Panc1 (cell line): ENCODE results near the gene TYW3. TPM values are rescaled to one million over a fixed set of nuclear protein-coding genes. Genes with fewer than 3 reads are reported as not detected.

Experiments used
- ATAC-seq: fragments of 200-7000 bp; cut with Tn5 transposase; 2 replicates; pipeline ENCODE4 v1.9.1; 2020; ENCODE audit warnings: mild to moderate bottlenecking, moderate library complexity
- BruUV-seq: library from RNA; stranded (reverse); fragments of 400-500 nt; replicated peaks from 2 replicates; lab custom pipeline; 2021; lab: Mats Ljungman, UMichigan
- CTCF ChIA-PET: fragments of 300-600 bp; sonication (Branson Sonifier 250); formaldehyde crosslinking; loops from one replicate; lab custom pipeline; 2022; ENCODE audit warnings: antibody characterized with exemption; lab: Charles Lee
- POLR2A ChIA-PET: fragments of 300-600 bp; sonication (Branson Sonifier 250); formaldehyde crosslinking; loops from one replicate; lab custom pipeline; 2022; ENCODE audit warnings: antibody characterized with exemption; lab: Charles Lee
- DNase-seq: peaks from one replicate; pipeline ENCODE4 v3.0.0-alpha.2; 2010; ENCODE audit warnings: low read depth, low spot score
- H3K27ac ChIP-seq: 2 replicates; pipeline ENCODE4 v1.5.1; 2011; ENCODE audit warnings: mild to moderate bottlenecking, low read length, inconsistent platforms
- H3K27me3 ChIP-seq: fragments of 200-500 bp; sonication (Bioruptor generic); 2 replicates; pipeline ENCODE4 v1.6.0; 2014; ENCODE audit warnings: low read length, inconsistent platforms; ENCODE audit not compliant: control insufficient read depth, insufficient read depth
- H3K36me3 ChIP-seq: fragments of 200-500 bp; sonication (Bioruptor generic); 2 replicates; pipeline ENCODE4 v1.5.1; 2014; ENCODE audit warnings: inconsistent platforms, mild to moderate bottlenecking, low read length, moderate library complexity; ENCODE audit not compliant: control insufficient read depth, insufficient read depth
- H3K4me1 ChIP-seq: 2 replicates; pipeline ENCODE4 v1.5.1; 2011; ENCODE audit warnings: inconsistent platforms, mild to moderate bottlenecking, low read length, moderate library complexity; ENCODE audit not compliant: control insufficient read depth, insufficient read depth
- H3K4me3 ChIP-seq, 2 experiments: 2 replicates each; pipeline ENCODE4 v1.5.1; 2011 to 2012; ENCODE audit warnings: low read depth in 2 of 2, low read length in 2 of 2, mild to moderate bottlenecking in 2 of 2, inconsistent platforms in 1 of 2, moderate library complexity in 1 of 2
- H3K9me3 ChIP-seq: fragments of 200-500 bp; sonication (Bioruptor generic); 2 replicates; pipeline ENCODE4 v1.5.1; 2014; ENCODE audit warnings: low read depth, mild to moderate bottlenecking, inconsistent platforms, low read length, moderate library complexity; ENCODE audit not compliant: control insufficient read depth, insufficient read depth
- POLR2AphosphoS5 ChIP-seq: IDR thresholded peaks from 2 replicates; pipeline ENCODE4 v1.6.1; 2012; ENCODE audit warnings: mild to moderate bottlenecking, low read depth, low read length, moderate library complexity
- SIN3A ChIP-seq: IDR thresholded peaks from 2 replicates; pipeline ENCODE4 v1.6.1; 2012; ENCODE audit warnings: low read depth, mild to moderate bottlenecking, low read length, moderate library complexity, borderline replicate concordance; ENCODE audit not compliant: insufficient read depth
- TCF7L2 ChIP-seq: IDR thresholded peaks from 2 replicates; pipeline ENCODE4 v1.6.1; 2011; ENCODE audit warnings: mild to moderate bottlenecking, low read depth, low read length, inconsistent platforms
- in situ Hi-C: cut with HindIII; loops from 2 replicates; pipeline ENCODE4 v1.10.0; 2016; ENCODE audit warnings: low sequenced_read_pairs, low pct_unique_long_range_greater_than_20kb
- intact Hi-C: fragments of 100-400 bp; cut with micrococcal nuclease; formaldehyde crosslinking; loops from one replicate; pipeline ENCODE4 v1.10.0; 2022; ENCODE audit not compliant: unreplicated experiment
- total RNA-seq: library from RNA; stranded (reverse); gene quantifications from one replicate; pipeline ENCODE4 v1.2.1, GENCODE V29; 2021; ENCODE audit not compliant: unreplicated experiment
- TF ChIP-seq, protein P1 (sequence below): fragments of 450-650 bp; IDR thresholded peaks from 2 replicates; pipeline ENCODE4 v1.5.1; 2017; ENCODE audit warnings: mild to moderate bottlenecking
- TF ChIP-seq, protein P2 (sequence below), 2 experiments: IDR thresholded peaks; 2 replicates each; pipeline ENCODE4 v1.6.1; 2011 to 2012; ENCODE audit warnings: low read depth in 2 of 2, control low read depth in 1 of 2, low read length in 1 of 2, mild to moderate bottlenecking in 1 of 2, moderate library complexity in 1 of 2; ENCODE audit not compliant: insufficient read depth in 1 of 2

The TYW3 gene
- total RNA-seq, 1 experiment from 2014 or later: 20.0 TPM

DNA sequence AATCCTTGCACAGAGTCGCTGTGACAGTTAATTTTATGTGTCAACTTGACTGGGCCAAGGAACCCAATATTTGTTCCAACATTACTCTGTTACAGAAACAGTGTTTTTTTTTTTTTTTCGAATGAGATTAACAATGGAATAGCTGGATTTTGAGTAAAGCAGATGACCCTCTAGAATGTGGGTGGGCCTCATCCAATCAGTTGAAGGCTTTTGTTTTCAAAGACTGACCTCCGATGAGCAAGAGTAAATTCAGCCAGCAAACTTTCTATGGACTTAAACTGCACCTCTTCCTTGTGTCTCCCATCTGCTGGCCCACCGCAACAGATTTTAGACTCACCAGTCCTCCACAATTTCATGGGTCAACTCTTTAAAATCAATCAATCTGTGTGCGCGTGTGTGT lies 17.1 kb upstream of the TYW3 start:
- no peak for DNase-seq
- ATAC-seq: no peak
- TF ChIP-seq, protein P1, sequence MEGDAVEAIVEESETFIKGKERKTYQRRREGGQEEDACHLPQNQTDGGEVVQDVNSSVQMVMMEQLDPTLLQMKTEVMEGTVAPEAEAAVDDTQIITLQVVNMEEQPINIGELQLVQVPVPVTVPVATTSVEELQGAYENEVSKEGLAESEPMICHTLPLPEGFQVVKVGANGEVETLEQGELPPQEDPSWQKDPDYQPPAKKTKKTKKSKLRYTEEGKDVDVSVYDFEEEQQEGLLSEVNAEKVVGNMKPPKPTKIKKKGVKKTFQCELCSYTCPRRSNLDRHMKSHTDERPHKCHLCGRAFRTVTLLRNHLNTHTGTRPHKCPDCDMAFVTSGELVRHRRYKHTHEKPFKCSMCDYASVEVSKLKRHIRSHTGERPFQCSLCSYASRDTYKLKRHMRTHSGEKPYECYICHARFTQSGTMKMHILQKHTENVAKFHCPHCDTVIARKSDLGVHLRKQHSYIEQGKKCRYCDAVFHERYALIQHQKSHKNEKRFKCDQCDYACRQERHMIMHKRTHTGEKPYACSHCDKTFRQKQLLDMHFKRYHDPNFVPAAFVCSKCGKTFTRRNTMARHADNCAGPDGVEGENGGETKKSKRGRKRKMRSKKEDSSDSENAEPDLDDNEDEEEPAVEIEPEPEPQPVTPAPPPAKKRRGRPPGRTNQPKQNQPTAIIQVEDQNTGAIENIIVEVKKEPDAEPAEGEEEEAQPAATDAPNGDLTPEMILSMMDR: no peak
- TF ChIP-seq, protein P2, sequence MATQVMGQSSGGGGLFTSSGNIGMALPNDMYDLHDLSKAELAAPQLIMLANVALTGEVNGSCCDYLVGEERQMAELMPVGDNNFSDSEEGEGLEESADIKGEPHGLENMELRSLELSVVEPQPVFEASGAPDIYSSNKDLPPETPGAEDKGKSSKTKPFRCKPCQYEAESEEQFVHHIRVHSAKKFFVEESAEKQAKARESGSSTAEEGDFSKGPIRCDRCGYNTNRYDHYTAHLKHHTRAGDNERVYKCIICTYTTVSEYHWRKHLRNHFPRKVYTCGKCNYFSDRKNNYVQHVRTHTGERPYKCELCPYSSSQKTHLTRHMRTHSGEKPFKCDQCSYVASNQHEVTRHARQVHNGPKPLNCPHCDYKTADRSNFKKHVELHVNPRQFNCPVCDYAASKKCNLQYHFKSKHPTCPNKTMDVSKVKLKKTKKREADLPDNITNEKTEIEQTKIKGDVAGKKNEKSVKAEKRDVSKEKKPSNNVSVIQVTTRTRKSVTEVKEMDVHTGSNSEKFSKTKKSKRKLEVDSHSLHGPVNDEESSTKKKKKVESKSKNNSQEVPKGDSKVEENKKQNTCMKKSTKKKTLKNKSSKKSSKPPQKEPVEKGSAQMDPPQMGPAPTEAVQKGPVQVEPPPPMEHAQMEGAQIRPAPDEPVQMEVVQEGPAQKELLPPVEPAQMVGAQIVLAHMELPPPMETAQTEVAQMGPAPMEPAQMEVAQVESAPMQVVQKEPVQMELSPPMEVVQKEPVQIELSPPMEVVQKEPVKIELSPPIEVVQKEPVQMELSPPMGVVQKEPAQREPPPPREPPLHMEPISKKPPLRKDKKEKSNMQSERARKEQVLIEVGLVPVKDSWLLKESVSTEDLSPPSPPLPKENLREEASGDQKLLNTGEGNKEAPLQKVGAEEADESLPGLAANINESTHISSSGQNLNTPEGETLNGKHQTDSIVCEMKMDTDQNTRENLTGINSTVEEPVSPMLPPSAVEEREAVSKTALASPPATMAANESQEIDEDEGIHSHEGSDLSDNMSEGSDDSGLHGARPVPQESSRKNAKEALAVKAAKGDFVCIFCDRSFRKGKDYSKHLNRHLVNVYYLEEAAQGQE (IDR thresholded peaks at IDR 0.05; ENCODE audit: insufficient read depth in 1 of 2, low read depth in 2 of 2, low read length in 1 of 2): no peak
- TF ChIP-seq TCF7L2: no peak
- TF ChIP-seq SIN3A: no peak
- no peak for TF ChIP-seq POLR2AphosphoS5
- in situ Hi-C loops: no loop called here
- peaks cover 2% of the 10 kb centered on the region; the same call in 1 of the 2 replicates for H3K36me3 ChIP-seq
- no peak overlapping the region for H3K4me3 ChIP-seq
- H3K27me3 ChIP-seq: no peaks in the 10 kb centered on the region
- no peaks in the 10 kb centered on the region for H3K4me1 ChIP-seq
- intact Hi-C loops: no loop called here
- H3K27ac ChIP-seq: no peak overlapping the region
- POLR2A ChIA-PET: no interaction called here
- no peaks in the 10 kb centered on the region for H3K9me3 ChIP-seq
- CTCF ChIA-PET: no interaction called here
- BruUV-seq: no TSS peak

DNA sequence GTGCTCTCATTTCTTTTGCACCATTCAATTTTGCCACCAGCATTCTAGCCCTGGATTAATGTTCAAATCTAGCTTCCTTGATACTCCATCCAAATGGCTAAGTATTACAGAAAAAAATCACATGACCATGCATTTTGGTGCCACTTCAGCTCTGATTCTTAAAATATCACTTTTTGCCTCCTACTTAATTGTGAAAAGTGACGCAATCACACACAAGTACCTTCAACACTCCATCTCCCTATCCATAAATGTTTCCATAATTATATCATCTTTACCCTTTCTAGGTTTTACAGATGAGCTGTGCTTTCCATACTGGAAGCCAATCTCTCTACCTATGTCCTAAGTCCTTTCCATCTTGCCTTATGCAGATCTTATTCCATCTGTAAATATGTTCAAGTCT lies 16.1 kb upstream of the TYW3 start:
- Histone ChIP-seq H3K36me3 (peaks cover 2% of the 10 kb centered on the region; the same call in 1 of the 2 replicates), H3K4me1 (no peaks in the 10 kb centered on the region), H3K4me3 (no peak overlapping the region), H3K9me3 (no peaks in the 10 kb centered on the region), H3K27me3 (no peaks in the 10 kb centered on the region), H3K27ac (no peak overlapping the region)
- no peak for ATAC-seq
- POLR2A ChIA-PET: no interaction called here
- no peak for DNase-seq
- CTCF ChIA-PET: no interaction called here
- in situ Hi-C loops (no loop called here), intact Hi-C loops (no loop called here)
- TF ChIP-seq SIN3A (no peak), TCF7L2 (no peak), POLR2AphosphoS5 (no peak)
- TF ChIP-seq, protein P1: no peak
- TF ChIP-seq, protein P2 (IDR thresholded peaks at IDR 0.05; ENCODE audit: insufficient read depth in 1 of 2, low read depth in 2 of 2, low read length in 1 of 2): no peak
- no TSS peak for BruUV-seq
